Measurements from ENCODE around the gene CFAP77. TPM values are rescaled to one million over a fixed set of nuclear protein-coding genes. Genes with fewer than 3 reads are reported as not detected.

The CFAP77 gene
- polyA plus RNA-seq, 1 donor: 0.13 TPM

DNA sequence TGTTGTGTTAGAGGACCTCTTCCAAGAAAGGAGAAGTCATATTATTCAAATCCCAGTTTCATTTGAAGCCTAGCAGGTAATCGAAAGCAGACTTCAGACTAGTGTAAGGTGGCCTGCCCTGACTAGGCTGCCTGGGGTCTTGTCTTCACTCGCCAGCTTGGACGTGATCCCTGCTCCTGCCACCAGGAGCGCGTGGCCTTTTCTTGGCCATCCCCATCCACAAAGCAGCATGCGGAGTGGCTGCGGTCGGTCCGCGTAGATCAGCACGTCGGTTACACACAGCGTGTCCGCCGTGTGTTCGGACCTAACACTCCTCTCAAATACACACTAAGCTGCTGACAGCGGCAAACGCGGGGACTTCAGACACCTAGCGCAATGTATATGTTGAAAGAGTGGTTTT is 37.3 kb downstream of the CFAP77 start:
- H3K27ac ChIP-seq (ENCODE audit: low read length): no peak overlapping the region
- H3K27me3 ChIP-seq (ENCODE audit: control insufficient read depth, insufficient read depth, low read length): peaks cover 16% of the 10 kb centered on the region
- H3K36me3 ChIP-seq (ENCODE audit: control insufficient read depth, insufficient read depth, low read length): no peaks in the 10 kb centered on the region
- no CpG with 5 or more reads among the region's 20 CpGs for WGBS (ENCODE audit: insufficient coverage, low lambda C conversion rate)
- DNase-seq: no peak
- no peak overlapping the region for H3K4me3 ChIP-seq (ENCODE audit: low read length)
- no peaks in the 10 kb centered on the region for H3K4me1 ChIP-seq (ENCODE audit: control insufficient read depth, insufficient read depth, low read length)
- no peaks in the 10 kb centered on the region for H3K9me3 ChIP-seq (ENCODE audit: control insufficient read depth, low read depth, low read length)

DNA sequence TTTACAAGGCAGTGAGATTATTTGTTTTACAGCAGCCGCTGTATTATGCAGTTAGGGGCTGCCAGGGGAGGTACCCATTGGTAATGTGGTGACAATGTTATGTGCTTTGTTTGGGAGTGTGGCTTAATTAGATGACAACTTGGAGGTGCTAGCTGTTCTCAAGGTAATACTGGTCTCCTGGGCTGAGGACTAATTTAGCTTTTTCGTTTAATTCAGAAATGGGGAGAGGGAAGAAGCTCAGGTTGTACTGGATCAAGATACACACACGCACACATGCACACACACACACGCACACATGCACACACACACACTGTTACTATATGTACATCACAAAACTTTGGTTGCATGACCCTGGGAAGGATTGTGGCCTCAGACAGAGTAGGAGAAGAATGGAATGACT is 37.9 kb downstream of the CFAP77 start:
- peaks cover 16% of the 10 kb centered on the region for H3K27me3 ChIP-seq (ENCODE audit: control insufficient read depth, insufficient read depth, low read length)
- H3K4me1 ChIP-seq (ENCODE audit: control insufficient read depth, insufficient read depth, low read length): no peaks in the 10 kb centered on the region
- DNase-seq: no peak
- no peak overlapping the region for H3K27ac ChIP-seq (ENCODE audit: low read length)
- H3K4me3 ChIP-seq (ENCODE audit: low read length): no peak overlapping the region
- no CpG with 5 or more reads among the region's 4 CpGs for WGBS (ENCODE audit: insufficient coverage, low lambda C conversion rate)
- H3K36me3 ChIP-seq (ENCODE audit: control insufficient read depth, insufficient read depth, low read length): no peaks in the 10 kb centered on the region
- H3K9me3 ChIP-seq (ENCODE audit: control insufficient read depth, low read depth, low read length): no peaks in the 10 kb centered on the region

DNA sequence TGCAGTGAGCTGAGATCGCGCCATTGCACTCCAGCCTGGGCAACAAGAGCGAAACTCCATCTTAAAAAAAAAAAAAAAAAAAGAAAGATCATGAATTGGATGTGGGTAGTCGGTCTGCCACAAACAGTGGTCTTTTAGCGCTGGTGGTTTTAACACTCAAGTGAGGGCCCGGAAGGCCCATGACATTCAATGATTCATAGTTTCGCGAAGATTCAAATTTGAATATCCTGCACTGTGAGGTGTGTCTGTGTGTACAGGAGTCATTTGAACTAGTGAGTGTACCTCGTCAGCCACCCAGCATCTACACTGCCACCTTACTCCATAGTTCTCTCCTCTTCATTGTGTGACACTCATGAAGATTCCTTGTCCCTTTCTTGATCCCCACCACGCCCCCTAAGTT is 41.3 kb downstream of the CFAP77 start:
- 60% methylated on average over 1 of the region's 10 CpGs for WGBS (ENCODE audit: insufficient coverage, low lambda C conversion rate)
- no peak for DNase-seq
- H3K27me3 ChIP-seq (ENCODE audit: control insufficient read depth, insufficient read depth, low read length): peaks cover 12% of the 10 kb centered on the region

DNA sequence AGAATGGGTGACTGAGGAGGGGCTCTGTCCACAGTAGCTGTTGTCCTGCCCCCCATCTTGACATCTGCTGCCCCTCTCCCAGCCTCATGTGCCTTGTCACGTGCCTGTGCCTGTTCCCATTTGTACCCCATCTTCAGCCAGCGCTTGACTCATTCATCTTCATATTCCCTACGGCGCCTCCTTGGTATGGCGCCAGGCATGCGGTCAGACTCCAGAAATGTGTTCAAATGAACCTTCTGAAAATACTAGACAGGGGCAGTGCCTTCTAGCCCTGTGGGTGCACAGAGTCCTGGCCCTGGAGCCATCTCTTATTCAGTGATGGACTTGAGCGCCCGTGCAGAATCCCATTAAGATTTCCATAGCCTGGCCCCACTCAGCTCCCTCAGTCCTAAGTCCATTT is 46.2 kb downstream of the CFAP77 start:
- H3K4me1 ChIP-seq (ENCODE audit: control insufficient read depth, insufficient read depth, low read length): no peaks in the 10 kb centered on the region
- no peaks in the 10 kb centered on the region for H3K36me3 ChIP-seq (ENCODE audit: control insufficient read depth, insufficient read depth, low read length)
- peaks cover 11% of the 10 kb centered on the region for H3K27me3 ChIP-seq (ENCODE audit: control insufficient read depth, insufficient read depth, low read length)
- no peak overlapping the region for H3K4me3 ChIP-seq (ENCODE audit: low read length)
- WGBS (ENCODE audit: insufficient coverage, low lambda C conversion rate): no CpG with 5 or more reads among the region's 8 CpGs
- DNase-seq: no peak
- H3K27ac ChIP-seq (ENCODE audit: low read length): no peak overlapping the region
- H3K9me3 ChIP-seq (ENCODE audit: control insufficient read depth, low read depth, low read length): no peaks in the 10 kb centered on the region

More for the DNA sequence above, 41.3 kb downstream of the CFAP77 start:
- no peaks in the 10 kb centered on the region for H3K9me3 ChIP-seq (ENCODE audit: control insufficient read depth, low read depth, low read length)
- no peaks in the 10 kb centered on the region for H3K4me1 ChIP-seq (ENCODE audit: control insufficient read depth, insufficient read depth, low read length)
- no peak overlapping the region for H3K27ac ChIP-seq (ENCODE audit: low read length)
- H3K36me3 ChIP-seq (ENCODE audit: control insufficient read depth, insufficient read depth, low read length): no peaks in the 10 kb centered on the region
- H3K4me3 ChIP-seq (ENCODE audit: low read length): no peak overlapping the region

DNA sequence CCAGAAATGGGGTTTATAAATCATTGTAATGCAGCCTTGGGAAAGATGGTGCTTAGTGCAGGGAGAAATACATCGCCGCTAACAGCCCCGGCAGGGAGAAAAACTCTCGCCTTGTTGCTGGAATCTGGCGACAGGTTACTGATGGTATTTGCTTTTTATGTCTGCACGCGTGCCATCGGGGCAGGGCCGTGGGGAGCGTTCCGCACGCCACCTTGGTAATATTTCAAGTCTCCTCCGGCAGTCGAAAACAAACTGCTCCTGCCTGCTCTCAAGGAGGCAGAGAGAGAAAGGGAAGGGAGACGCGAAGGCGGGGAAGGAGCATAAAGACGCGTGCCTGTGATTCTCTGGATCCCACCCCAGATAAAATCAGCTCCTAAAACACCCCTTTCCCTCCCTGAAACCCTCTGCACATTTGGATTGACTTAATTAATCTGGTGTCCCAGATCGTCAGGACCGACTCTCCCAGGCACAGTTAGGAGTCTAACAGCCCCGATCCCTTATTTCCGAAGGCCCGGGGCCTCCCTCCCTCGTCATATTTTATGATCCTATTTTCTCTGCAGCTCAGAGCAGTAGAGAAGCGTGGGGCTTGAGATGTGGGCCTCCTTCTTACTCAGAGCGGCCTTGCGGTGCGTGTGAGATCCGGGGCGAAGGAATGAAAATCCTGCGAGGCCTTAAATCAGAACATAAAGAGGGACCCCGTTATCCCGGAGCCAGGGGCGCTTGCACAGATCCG is 47.7 kb downstream of the CFAP77 start:
- DNase-seq: no peak
- Histone ChIP-seq H3K4me3 (ENCODE audit: low read length) (no peak overlapping the region), H3K36me3 (ENCODE audit: control insufficient read depth, insufficient read depth, low read length) (no peaks in the 10 kb centered on the region), H3K27ac (ENCODE audit: low read length) (no peak overlapping the region), H3K27me3 (ENCODE audit: control insufficient read depth, insufficient read depth, low read length) (peaks cover 11% of the 10 kb centered on the region), H3K4me1 (ENCODE audit: control insufficient read depth, insufficient read depth, low read length) (no peaks in the 10 kb centered on the region), H3K9me3 (ENCODE audit: control insufficient read depth, low read depth, low read length) (no peaks in the 10 kb centered on the region)
- 80% methylated on average over 1 of the region's 36 CpGs for WGBS (ENCODE audit: insufficient coverage, low lambda C conversion rate)

DNA sequence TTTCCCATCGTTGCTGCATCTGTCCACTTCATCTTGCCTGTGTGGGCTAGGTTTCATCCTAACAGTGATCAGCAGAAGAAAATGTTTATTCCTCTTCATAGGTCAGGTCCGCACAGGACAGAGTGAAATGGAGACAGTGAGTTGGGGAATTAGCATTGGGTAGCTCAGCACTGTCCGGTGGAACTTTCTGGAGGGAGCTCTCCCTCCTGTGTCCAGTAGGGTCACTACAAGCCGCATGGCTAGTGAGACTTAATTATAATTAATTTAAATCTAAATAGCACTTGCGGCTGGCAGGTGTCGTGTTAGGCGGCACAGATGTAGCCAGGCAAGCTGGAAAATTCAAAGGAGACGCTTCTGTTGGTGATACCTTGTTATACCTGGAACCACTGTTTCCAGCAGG is 48.4 kb downstream of the CFAP77 start:
- no peak for DNase-seq
- Histone ChIP-seq H3K27ac (ENCODE audit: low read length) (no peak overlapping the region), H3K9me3 (ENCODE audit: control insufficient read depth, low read depth, low read length) (no peaks in the 10 kb centered on the region), H3K4me1 (ENCODE audit: control insufficient read depth, insufficient read depth, low read length) (no peaks in the 10 kb centered on the region), H3K36me3 (ENCODE audit: control insufficient read depth, insufficient read depth, low read length) (no peaks in the 10 kb centered on the region), H3K27me3 (ENCODE audit: control insufficient read depth, insufficient read depth, low read length) (peaks cover 11% of the 10 kb centered on the region), H3K4me3 (ENCODE audit: low read length) (no peak overlapping the region)
- WGBS (ENCODE audit: insufficient coverage, low lambda C conversion rate): 100% methylated on average over 2 of the region's 8 CpGs

DNA sequence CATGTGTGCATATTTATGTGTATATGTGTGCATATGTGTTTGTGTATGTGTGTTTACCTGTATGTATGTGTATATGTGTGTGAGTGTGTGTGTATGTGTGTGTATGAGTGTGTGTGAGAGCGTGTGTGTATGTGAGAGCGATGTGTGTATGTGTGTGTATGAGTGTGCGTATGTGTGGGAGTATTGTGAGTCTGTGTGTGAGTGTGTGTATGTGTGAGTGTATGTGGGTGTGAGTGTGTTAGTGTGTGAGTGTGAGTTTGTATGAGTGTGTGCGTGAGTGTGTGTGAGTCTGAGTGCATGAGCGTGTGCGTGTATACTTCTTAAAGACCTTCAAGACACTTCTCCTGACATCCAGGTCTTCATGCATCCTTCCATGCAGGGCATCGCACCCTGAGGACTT is 49.6 kb downstream of the CFAP77 start:
- no peak for DNase-seq
- H3K4me1 ChIP-seq (ENCODE audit: control insufficient read depth, insufficient read depth, low read length): no peaks in the 10 kb centered on the region
- no peaks in the 10 kb centered on the region for H3K36me3 ChIP-seq (ENCODE audit: control insufficient read depth, insufficient read depth, low read length)
- no peak overlapping the region for H3K27ac ChIP-seq (ENCODE audit: low read length)
- peaks cover 11% of the 10 kb centered on the region for H3K27me3 ChIP-seq (ENCODE audit: control insufficient read depth, insufficient read depth, low read length)
- H3K4me3 ChIP-seq (ENCODE audit: low read length): no peak overlapping the region
- no peaks in the 10 kb centered on the region for H3K9me3 ChIP-seq (ENCODE audit: control insufficient read depth, low read depth, low read length)
- 100% methylated on average over 3 of the region's 7 CpGs for WGBS (ENCODE audit: insufficient coverage, low lambda C conversion rate)

DNA sequence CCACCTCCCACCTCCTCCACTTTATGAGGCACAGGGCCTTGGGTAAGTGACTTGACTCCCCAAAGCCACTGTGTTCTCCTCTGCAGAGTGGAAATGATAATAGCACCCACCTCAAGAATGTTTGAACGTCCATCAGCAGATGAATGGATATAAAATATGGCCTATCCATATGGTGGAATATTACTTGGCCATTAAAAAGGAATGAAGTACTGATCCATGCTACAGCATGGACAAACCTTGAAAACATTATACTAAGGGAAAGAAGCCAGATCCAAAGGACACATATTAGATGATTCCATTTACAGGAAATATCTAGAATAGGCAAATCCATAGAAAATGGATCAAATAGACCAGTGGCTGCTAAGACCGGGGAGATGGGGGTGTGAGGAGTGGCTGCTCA is 50.2 kb downstream of the CFAP77 start:
- Histone ChIP-seq H3K4me1 (ENCODE audit: control insufficient read depth, insufficient read depth, low read length) (no peaks in the 10 kb centered on the region), H3K36me3 (ENCODE audit: control insufficient read depth, insufficient read depth, low read length) (no peaks in the 10 kb centered on the region), H3K9me3 (ENCODE audit: control insufficient read depth, low read depth, low read length) (no peaks in the 10 kb centered on the region), H3K27ac (ENCODE audit: low read length) (no peak overlapping the region), H3K27me3 (ENCODE audit: control insufficient read depth, insufficient read depth, low read length) (peaks cover 11% of the 10 kb centered on the region), H3K4me3 (ENCODE audit: low read length) (no peak overlapping the region)
- WGBS (ENCODE audit: insufficient coverage, low lambda C conversion rate): no CpG with 5 or more reads among the region's 2 CpGs
- no peak for DNase-seq

DNA sequence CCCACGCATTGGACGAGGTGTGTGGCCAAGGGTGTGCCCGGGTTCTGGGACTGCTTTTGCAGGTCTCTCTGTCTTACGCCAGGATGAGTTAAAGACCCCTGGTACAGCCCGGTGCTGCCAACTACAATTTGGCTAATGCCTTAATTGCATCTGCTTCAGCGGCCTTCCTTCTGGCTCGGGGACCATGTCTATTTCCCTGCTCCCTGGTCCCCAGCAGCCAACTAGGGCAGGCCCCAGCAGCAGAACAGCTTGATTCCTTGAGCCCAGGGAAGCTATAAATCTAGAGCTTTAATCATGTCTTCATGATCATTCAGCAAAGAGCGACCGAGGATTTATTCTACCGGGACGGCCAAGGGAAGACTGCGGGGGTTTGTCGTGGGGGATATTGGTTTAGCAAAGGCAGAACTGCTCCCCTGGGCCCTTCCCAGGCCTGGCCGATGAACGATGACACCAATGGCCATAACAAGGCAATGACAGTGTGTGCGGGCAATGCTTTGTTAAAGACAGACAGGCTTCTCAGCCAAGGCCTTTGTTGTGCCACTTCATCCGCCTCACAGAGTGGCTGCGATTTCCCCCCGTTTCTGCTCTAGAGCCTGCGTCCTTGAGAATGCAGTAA is 51.4 kb downstream of the CFAP77 start:
- no peak for DNase-seq
- no peak overlapping the region for H3K4me3 ChIP-seq (ENCODE audit: low read length)
- no peaks in the 10 kb centered on the region for H3K9me3 ChIP-seq (ENCODE audit: control insufficient read depth, low read depth, low read length)
- H3K27ac ChIP-seq (ENCODE audit: low read length): no peak overlapping the region
- no peaks in the 10 kb centered on the region for H3K36me3 ChIP-seq (ENCODE audit: control insufficient read depth, insufficient read depth, low read length)
- WGBS (ENCODE audit: insufficient coverage, low lambda C conversion rate): 50% methylated on average over 1 of the region's 20 CpGs
- no peaks in the 10 kb centered on the region for H3K4me1 ChIP-seq (ENCODE audit: control insufficient read depth, insufficient read depth, low read length)
- peaks cover 11% of the 10 kb centered on the region for H3K27me3 ChIP-seq (ENCODE audit: control insufficient read depth, insufficient read depth, low read length)

DNA sequence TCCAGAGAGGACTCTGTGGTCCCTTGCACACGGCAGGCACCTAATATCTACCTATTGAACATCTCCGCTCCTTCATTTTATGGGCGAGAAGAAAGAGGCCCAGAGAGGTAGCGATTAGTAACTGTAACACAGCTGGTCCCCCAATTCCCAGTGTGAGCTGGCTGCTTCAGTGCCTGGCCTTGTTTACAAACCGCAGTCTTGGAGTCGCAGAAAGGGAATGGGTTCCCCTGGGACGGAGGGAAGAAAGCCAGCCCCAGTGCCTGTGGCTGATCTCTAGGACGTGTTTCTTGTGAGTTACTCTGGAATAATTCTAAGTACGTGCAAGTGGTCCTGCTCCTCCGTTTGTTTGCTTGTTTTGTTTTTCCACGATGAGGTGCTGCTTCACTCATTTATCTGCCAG is 52.0 kb downstream of the CFAP77 start:
- Histone ChIP-seq H3K9me3 (ENCODE audit: control insufficient read depth, low read depth, low read length) (no peaks in the 10 kb centered on the region), H3K36me3 (ENCODE audit: control insufficient read depth, insufficient read depth, low read length) (no peaks in the 10 kb centered on the region), H3K27me3 (ENCODE audit: control insufficient read depth, insufficient read depth, low read length) (peaks cover 9% of the 10 kb centered on the region), H3K27ac (ENCODE audit: low read length) (no peak overlapping the region), H3K4me3 (ENCODE audit: low read length) (no peak overlapping the region), H3K4me1 (ENCODE audit: control insufficient read depth, insufficient read depth, low read length) (no peaks in the 10 kb centered on the region)
- no peak for DNase-seq
- 82% methylated on average over 2 of the region's 11 CpGs for WGBS (ENCODE audit: insufficient coverage, low lambda C conversion rate)

DNA sequence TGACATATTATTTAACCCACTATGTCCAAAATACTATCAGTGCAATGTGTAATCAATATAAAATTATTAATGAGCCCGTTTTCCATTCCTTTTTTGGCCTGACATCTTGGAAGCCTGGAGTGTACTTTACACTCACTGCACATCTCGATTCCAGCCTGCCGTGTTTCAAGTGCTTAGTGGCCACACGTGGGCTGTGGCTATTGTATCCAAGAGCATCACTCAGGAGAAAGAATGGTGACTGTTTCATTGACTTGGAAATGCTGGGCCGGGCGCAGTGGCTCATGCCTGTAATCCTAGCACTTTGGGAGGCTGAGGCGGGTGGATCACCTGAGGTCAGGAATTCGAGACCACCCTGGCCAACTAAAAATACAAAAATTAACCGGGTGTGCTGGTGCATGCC is 54.5 kb downstream of the CFAP77 start:
- H3K27ac ChIP-seq (ENCODE audit: low read length): no peak overlapping the region
- H3K4me3 ChIP-seq (ENCODE audit: low read length): no peak overlapping the region
- DNase-seq: no peak
- no peaks in the 10 kb centered on the region for H3K27me3 ChIP-seq (ENCODE audit: control insufficient read depth, insufficient read depth, low read length)
- WGBS (ENCODE audit: insufficient coverage, low lambda C conversion rate): 82% methylated on average over 3 of the region's 9 CpGs
- H3K36me3 ChIP-seq (ENCODE audit: control insufficient read depth, insufficient read depth, low read length): no peaks in the 10 kb centered on the region
- no peaks in the 10 kb centered on the region for H3K4me1 ChIP-seq (ENCODE audit: control insufficient read depth, insufficient read depth, low read length)
- no peaks in the 10 kb centered on the region for H3K9me3 ChIP-seq (ENCODE audit: control insufficient read depth, low read depth, low read length)
